Measurements from ENCODE around the gene CCPG1. TPM values are rescaled to one million over a fixed set of nuclear protein-coding genes. Genes with fewer than 3 reads are reported as not detected.

CCPG1 gene
- polyA plus RNA-seq, 1 donor from 2014 or later = 64.2 TPM

GRCh38 chr15:55398243-55398642 lies 9.9 kb downstream of the CCPG1 start:
- Histone ChIP-seq H3K4me3 (ENCODE audit: low read length) (no peak overlapping the region), H3K27me3 (ENCODE audit: insufficient read depth, low read depth, low read length) (no peaks in the 10 kb centered on the region), H3K4me2 (ENCODE audit: low read length) (no peak overlapping the region), H3K9me3 (ENCODE audit: low read length) (no peaks in the 10 kb centered on the region), H3K27ac (ENCODE audit: low read length) (no peak overlapping the region), H3K9me2 (ENCODE audit: insufficient read depth, low read length) (no peaks in the 10 kb centered on the region), H2AFZ (ENCODE audit: low read depth, low read length) (no peak overlapping the region), H3K36me3 (ENCODE audit: insufficient read depth, low read length) (no peaks in the 10 kb centered on the region), H3F3A (ENCODE audit: insufficient read depth, low read length, poor library complexity, severe bottlenecking) (no peaks in the 10 kb centered on the region), H3K9ac (ENCODE audit: low read length) (no peak overlapping the region), H4K20me1 (ENCODE audit: insufficient read depth) (no peaks in the 10 kb centered on the region), H3K79me2 (replicated peaks; ENCODE audit: insufficient read depth, low read length) (no peaks in the 10 kb centered on the region)
- no peak for TF ChIP-seq EZH2 (IDR thresholded peaks at IDR 0.05; ENCODE audit: borderline replicate concordance, insufficient read depth, low read length, poor library complexity, severe bottlenecking)
- TF ChIP-seq EP300 (conservative IDR thresholded peaks at IDR 0.05; ENCODE audit: poor library complexity, severe bottlenecking) = no peak
- no peak for TF ChIP-seq CTCF (IDR thresholded peaks at IDR 0.05; ENCODE audit: poor library complexity, severe bottlenecking)
- TF ChIP-seq REST (IDR thresholded peaks at IDR 0.05; ENCODE audit: borderline replicate concordance) = no peak
- no peak for TF ChIP-seq MXI1 (conservative IDR thresholded peaks at IDR 0.05; ENCODE audit: poor library complexity, severe bottlenecking)
- no peak for TF ChIP-seq SMC3 (conservative IDR thresholded peaks at IDR 0.05; ENCODE audit: poor library complexity)
- no peak for TF ChIP-seq POLR2AphosphoS5 (IDR thresholded peaks at IDR 0.05)
- no peak for TF ChIP-seq TAF1 (IDR thresholded peaks at IDR 0.05; ENCODE audit: low read depth)

- Histone ChIP-seq H3K9ac (ENCODE audit: low read length) (no peak overlapping the region), H3F3A (ENCODE audit: insufficient read depth, low read length, poor library complexity, severe bottlenecking) (no peaks in the 10 kb centered on the region), H3K9me2 (ENCODE audit: insufficient read depth, low read length) (no peaks in the 10 kb centered on the region), H4K20me1 (ENCODE audit: insufficient read depth) (no peaks in the 10 kb centered on the region), H3K4me2 (ENCODE audit: low read length) (no peak overlapping the region), H3K4me3 (ENCODE audit: low read length) (no peak overlapping the region), H3K27me3 (ENCODE audit: insufficient read depth, low read depth, low read length) (no peaks in the 10 kb centered on the region), H3K9me3 (ENCODE audit: low read length) (no peaks in the 10 kb centered on the region), H3K36me3 (ENCODE audit: insufficient read depth, low read length) (no peaks in the 10 kb centered on the region), H2AFZ (ENCODE audit: low read depth, low read length) (no peak overlapping the region), H3K27ac (ENCODE audit: low read length) (no peak overlapping the region), H3K79me2 (replicated peaks; ENCODE audit: insufficient read depth, low read length) (no peaks in the 10 kb centered on the region)
- TF ChIP-seq TAF1 (IDR thresholded peaks at IDR 0.05; ENCODE audit: low read depth) (no peak), POLR2AphosphoS5 (IDR thresholded peaks at IDR 0.05) (no peak), EZH2 (IDR thresholded peaks at IDR 0.05; ENCODE audit: borderline replicate concordance, insufficient read depth, low read length, poor library complexity, severe bottlenecking) (no peak), REST (IDR thresholded peaks at IDR 0.05; ENCODE audit: borderline replicate concordance) (no peak), SMC3 (conservative IDR thresholded peaks at IDR 0.05; ENCODE audit: poor library complexity) (no peak), RAD21 (conservative IDR thresholded peaks at IDR 0.05) (no peak), MXI1 (conservative IDR thresholded peaks at IDR 0.05; ENCODE audit: poor library complexity, severe bottlenecking) (no peak), EP300 (conservative IDR thresholded peaks at IDR 0.05; ENCODE audit: poor library complexity, severe bottlenecking) (no peak), CTCF (IDR thresholded peaks at IDR 0.05; ENCODE audit: poor library complexity, severe bottlenecking) (no peak)
Observed at GRCh38 chr15:55394694-55395093, 13.5 kb downstream of the CCPG1 start.
